ENCODE data around the gene PICALM. TPM values are rescaled to one million over a fixed set of nuclear protein-coding genes. Genes with fewer than 3 reads are reported as not detected.

Gene PICALM
- total and polyA plus RNA-seq, 2 of the 8 experiments (the other 6 are each of a cell fraction or from before 2014, with no cell fraction given) = 69.4 to 71.3 TPM

DNA sequence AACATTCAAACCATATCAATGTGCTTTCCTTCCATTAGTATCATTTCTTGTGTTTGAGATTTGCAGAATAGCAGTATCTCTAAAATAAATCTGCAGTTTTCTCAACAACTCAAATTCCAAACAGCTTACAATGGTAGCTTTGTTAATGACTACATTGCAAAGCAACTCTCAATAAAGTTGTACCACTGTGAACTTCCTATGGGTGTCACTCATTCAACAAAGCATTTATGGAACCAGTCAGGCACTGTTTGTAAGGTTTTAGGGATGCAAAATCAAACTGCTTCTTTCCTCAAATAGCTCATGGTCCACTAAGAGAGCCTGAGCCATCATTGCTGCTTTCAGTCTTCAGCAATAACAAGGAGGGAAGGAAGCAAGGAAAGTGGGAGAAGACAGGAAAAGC is 122.7 kb downstream of the PICALM start (continued):
- TF ChIP-seq, protein P1, sequence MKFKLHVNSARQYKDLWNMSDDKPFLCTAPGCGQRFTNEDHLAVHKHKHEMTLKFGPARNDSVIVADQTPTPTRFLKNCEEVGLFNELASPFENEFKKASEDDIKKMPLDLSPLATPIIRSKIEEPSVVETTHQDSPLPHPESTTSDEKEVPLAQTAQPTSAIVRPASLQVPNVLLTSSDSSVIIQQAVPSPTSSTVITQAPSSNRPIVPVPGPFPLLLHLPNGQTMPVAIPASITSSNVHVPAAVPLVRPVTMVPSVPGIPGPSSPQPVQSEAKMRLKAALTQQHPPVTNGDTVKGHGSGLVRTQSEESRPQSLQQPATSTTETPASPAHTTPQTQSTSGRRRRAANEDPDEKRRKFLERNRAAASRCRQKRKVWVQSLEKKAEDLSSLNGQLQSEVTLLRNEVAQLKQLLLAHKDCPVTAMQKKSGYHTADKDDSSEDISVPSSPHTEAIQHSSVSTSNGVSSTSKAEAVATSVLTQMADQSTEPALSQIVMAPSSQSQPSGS (IDR thresholded peaks at IDR 0.05; ENCODE audit: low read length) = no peak
- TF ChIP-seq BRCA1 (IDR thresholded peaks at IDR 0.05; ENCODE audit: low read depth, low read length) (no peak), EZH2 (IDR thresholded peaks at IDR 0.05; ENCODE audit: low read depth, low read length, severe bottlenecking) (no peak), SP4 (IDR thresholded peaks at IDR 0.05; ENCODE audit: low read length) (no peak), CREB1 (IDR thresholded peaks at IDR 0.05) (no peak), CBX8 (IDR thresholded peaks at IDR 0.05; ENCODE audit: borderline replicate concordance, low read depth, low read length) (no peak), SIX5 (IDR thresholded peaks at IDR 0.05; ENCODE audit: low read depth, low read length) (no peak), HDAC6 (IDR thresholded peaks at IDR 0.05; ENCODE audit: low read depth, low read length) (no peak), JUND (IDR thresholded peaks at IDR 0.05; ENCODE audit: low read length) (no peak)

Measured in H1 (cell line).